AG04450 (cell line): ENCODE data around the gene AANAT. TPM values are rescaled to one million over a fixed set of nuclear protein-coding genes. Genes with fewer than 3 reads are reported as not detected.

Source experiments
- CTCF ChIA-PET: fragments of 300-600, 350-600 bp; formaldehyde crosslinking; extraction: SDS; loops from one replicate; lab custom pipeline; 2022; ENCODE audit warnings: antibody characterized with exemption, inconsistent platforms; lab: Charles Lee
- POLR2A ChIA-PET: fragments of 350-600 bp; formaldehyde crosslinking; extraction: SDS; loops from one replicate; lab custom pipeline; 2021; ENCODE audit warnings: antibody characterized with exemption, inconsistent platforms; lab: Yijun Ruan, JAX
- DNase-seq: peaks from one replicate; pipeline ENCODE4 v3.0.0-alpha.2; 2011; ENCODE audit warnings: low read depth, low spot score
- H3K27ac ChIP-seq: one replicate; pipeline ENCODE4 v1.5.1; 2012; ENCODE audit warnings: low read depth, low read length, control low read depth
- H3K27me3 ChIP-seq: one replicate; pipeline ENCODE4 v1.6.0; 2012; ENCODE audit warnings: low read length; ENCODE audit not compliant: control insufficient read depth, insufficient read depth
- H3K4me3 ChIP-seq: 2 replicates; pipeline ENCODE4 v1.5.1; 2011; ENCODE audit warnings: mild to moderate bottlenecking, low read depth, low read length, control low read depth
- H3K9me3 ChIP-seq: 2 replicates; pipeline ENCODE4 v1.5.1; 2012; ENCODE audit warnings: low read length; ENCODE audit not compliant: control insufficient read depth, insufficient read depth
- CTCF ChIP-seq: IDR thresholded peaks from 2 replicates; pipeline ENCODE4 v1.5.1; 2011; ENCODE audit warnings: low read depth, low read length, control low read depth, inconsistent platforms
- polyA plus RNA-seq: library from polyadenylated mRNA; depleted of rRNA; stranded (reverse); fragments of >200 nt; gene quantifications from 2 replicates; pipeline ENCODE4 v1.2.3, GENCODE V29; 2011

Gene AANAT
- polyA plus RNA-seq, 1 experiment, result not detected

DNA sequence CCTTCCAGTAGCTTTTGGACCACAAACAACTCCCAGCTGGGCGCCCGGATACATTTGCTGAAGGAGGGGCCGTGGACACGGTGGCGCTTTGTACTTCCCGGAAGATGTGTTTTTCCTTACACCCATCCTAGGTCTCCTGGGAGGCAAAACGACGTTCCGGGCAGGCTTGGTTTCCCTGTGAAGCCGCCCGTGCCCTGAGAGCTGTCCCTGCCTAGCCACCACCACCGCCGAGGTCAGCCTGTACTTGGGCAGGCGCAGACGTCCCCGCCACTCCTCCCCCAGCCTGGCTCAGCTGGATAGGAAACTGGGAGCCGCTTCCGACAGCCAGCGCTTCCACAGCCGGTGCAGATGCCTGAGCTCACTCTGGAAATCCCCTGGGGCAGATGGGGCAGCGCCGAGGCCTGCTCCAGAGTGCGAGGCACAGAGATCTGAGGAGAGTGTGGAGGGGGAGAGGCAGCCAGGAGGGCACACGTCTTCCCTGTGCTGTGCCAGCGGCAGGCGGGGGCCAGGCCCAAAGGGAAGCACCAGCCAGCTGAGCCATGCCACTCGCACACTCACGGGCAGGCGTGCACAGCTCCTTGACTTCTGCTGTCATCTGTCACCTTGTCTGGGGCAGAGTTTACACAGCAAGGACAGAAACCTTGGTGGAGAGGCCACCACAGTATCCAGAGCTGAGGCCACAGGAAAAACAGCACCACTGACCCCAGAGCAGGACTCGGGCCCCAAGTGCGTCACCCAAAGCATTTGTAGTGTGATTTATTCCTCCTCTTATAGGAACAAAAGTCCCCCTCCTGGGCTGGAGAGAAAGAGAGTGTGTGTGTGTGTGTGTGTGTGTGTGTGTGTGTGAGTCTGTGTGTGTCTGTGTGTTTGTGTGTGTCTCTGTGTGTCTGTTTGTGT lies 30.8 kb downstream of the AANAT start:
- Histone ChIP-seq H3K27ac (peak overlapping the region; percentile 97), H3K9me3 (no peaks in the 10 kb centered on the region; the same call in 1 of the 2 replicates), H3K27me3 (no peaks in the 10 kb centered on the region), H3K4me3 (peak overlapping the region; percentile 31)
- ChIA-PET CTCF (interaction anchor here (0.5 to 3.5 kb wide), 4 partner anchors 20 to 40 kb away, joined by 3 to 11 read pairs (median 3); partner anchors contain the start of gene AANAT), POLR2A (interaction anchor here (0.6 to 0.9 kb wide), 4 partner anchors 25 to 1630 kb away, joined by 3 read pairs; partner anchors contain the start of gene AANAT)
- no peak for TF ChIP-seq CTCF
- peak; percentile 76 for DNase-seq

DNA sequence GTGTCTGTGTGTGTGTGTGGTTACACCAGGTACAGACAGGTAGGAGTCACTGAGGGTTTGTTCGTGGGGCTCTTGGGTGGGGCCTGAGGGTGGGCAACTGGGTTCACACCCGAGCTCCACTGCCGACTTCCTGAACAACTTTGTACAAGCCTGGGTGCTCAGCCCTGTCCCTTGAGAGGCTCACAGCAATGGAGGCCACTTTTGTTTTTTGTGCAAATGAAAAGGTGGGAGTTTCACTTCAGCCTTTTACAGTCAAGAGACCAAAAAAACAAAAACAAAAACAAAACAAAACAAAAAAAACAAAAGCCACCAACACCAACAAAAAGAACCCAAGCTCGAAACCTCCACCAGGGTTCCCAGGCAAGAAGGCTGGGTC lies 31.5 kb downstream of the AANAT start:
- no peak for DNase-seq
- Histone ChIP-seq H3K4me3 (no peak overlapping the region), H3K9me3 (no peaks in the 10 kb centered on the region; the same call in 1 of the 2 replicates), H3K27me3 (no peaks in the 10 kb centered on the region), H3K27ac (peak overlapping the region; percentile 97)
- ChIA-PET POLR2A (interaction anchor here (0.6 to 0.9 kb wide), 4 partner anchors 25 to 1629 kb away, joined by 3 to 9 read pairs (median 3); partner anchors contain the start of gene AANAT), CTCF (interaction anchor here (0.5 to 3.5 kb wide), 4 partner anchors 19 to 40 kb away, joined by 3 to 11 read pairs (median 4); no protein-coding TSS in a partner anchor)
- TF ChIP-seq CTCF, result no peak

DNA sequence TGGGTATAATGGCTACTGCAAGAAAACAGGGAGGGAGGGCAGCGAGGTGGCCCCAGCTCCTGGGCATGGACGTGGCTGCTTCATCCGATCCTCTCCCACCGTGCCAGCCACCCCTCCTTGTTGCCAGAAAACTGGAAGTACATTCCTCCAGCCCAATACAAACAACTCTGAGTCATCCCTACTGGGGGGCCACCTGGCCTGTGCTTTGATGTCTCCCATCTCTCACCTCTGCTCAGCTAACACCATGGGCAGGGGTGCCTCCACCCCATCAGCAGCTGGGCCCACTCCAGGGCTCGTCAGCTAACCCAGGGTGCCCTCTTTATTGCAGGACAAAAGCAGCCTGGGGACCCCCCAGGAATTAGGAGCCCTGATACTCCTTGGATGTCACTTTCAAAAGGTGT lies 31.9 kb downstream of the AANAT start:
- Histone ChIP-seq H3K27ac (peak overlapping the region; percentile 97), H3K27me3 (no peaks in the 10 kb centered on the region), H3K4me3 (no peak overlapping the region), H3K9me3 (no peaks in the 10 kb centered on the region; the same call in 1 of the 2 replicates)
- no peak for TF ChIP-seq CTCF
- DNase-seq, result no peak
- CTCF ChIA-PET, result interaction anchor here (0.5 to 3.5 kb wide), 4 partner anchors 19 to 41 kb away, joined by 3 to 11 read pairs (median 4); no protein-coding TSS in a partner anchor
- POLR2A ChIA-PET, result interaction anchor here (0.6 to 0.7 kb wide), 2 partner anchors 176 to 1629 kb away, joined by 3 to 9 read pairs; no protein-coding TSS in a partner anchor

DNA sequence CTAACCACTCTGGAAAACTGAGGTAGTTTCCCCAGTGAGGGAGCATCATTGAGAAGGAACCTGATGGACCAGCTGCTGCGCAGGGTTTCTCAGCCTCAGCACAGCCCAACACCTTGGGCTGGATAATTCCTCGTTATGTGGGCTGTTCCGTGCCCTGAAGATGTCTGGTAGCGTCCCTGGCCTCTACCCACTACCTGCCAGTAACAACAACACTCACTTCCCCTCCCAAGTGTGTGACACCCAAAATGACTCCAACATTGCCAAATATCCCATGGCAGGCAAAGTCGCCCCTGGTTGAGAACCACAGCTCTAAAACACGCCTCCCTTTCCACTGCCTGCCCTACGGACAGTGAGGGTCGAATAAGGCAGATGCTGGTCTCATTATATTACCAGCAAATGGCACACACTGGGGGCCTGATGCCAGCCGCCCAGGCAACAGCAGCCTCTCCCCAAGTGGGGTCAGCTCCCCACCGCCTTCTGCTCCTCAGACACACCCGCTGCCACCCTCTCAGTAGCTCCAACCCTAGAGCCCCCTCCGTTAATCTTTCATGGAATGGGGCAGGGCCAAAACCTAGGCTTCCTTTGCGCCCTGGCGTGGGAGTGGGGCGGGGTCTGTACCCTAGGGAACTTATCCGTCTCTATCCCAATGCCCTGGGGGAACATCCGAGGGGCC lies 32.8 kb downstream of the AANAT start:
- POLR2A ChIA-PET, result no interaction called here
- CTCF ChIA-PET, result interaction anchor here (3.5 kb wide), 1 partner anchor 42 kb away, joined by 11 read pairs; no protein-coding TSS in a partner anchor

More for the DNA sequence above, 32.8 kb downstream of the AANAT start:
- Histone ChIP-seq H3K27ac (no peak overlapping the region), H3K4me3 (peak overlapping the region; percentile 66), H3K9me3 (no peaks in the 10 kb centered on the region; the same call in 1 of the 2 replicates), H3K27me3 (no peaks in the 10 kb centered on the region)
- no peak for TF ChIP-seq CTCF
- no peak for DNase-seq
